OCI-LY1 (cell line): ENCODE results near the gene SH3BP4.

ENCODE experiments used
- H2AFZ ChIP-seq: fragments of 200-600 bp; sonication (generic), shearing (Covaris generic); 2 replicates; pipeline ENCODE4 v1.6.0; 2014; ENCODE audit warnings: antibody characterized with exemption, mild to moderate bottlenecking, low read length
- H3F3A ChIP-seq: fragments of 200-600 bp; sonication (generic), shearing (Covaris generic); 2 replicates; pipeline ENCODE4 v1.6.0; 2014; ENCODE audit warnings: mild to moderate bottlenecking, antibody characterized with exemption, low read length, moderate library complexity; ENCODE audit not compliant: insufficient read depth
- H3K27ac ChIP-seq: fragments of 200-600 bp; sonication (generic); 2 replicates; pipeline ENCODE4 v1.5.1; 2014; ENCODE audit warnings: low read length, mixed run types, mild to moderate bottlenecking, low read depth; ENCODE audit not compliant: poor library complexity, severe bottlenecking
- H3K27me3 ChIP-seq: fragments of 200-600 bp; sonication (generic); 2 replicates; pipeline ENCODE4 v1.6.0; 2014; ENCODE audit warnings: antibody characterized with exemption, mild to moderate bottlenecking, low read length, moderate library complexity; ENCODE audit not compliant: insufficient read depth
- H3K36me3 ChIP-seq: fragments of 200-600 bp; sonication (generic); 2 replicates; pipeline ENCODE4 v1.6.1; 2014; ENCODE audit warnings: mild to moderate bottlenecking, antibody characterized with exemption, low read length, moderate library complexity, mixed read lengths; ENCODE audit not compliant: insufficient read depth
- H3K4me1 ChIP-seq: fragments of 200-600 bp; sonication (generic); 2 replicates; pipeline ENCODE4 v1.5.1; 2014; ENCODE audit warnings: mild to moderate bottlenecking, low read length, moderate library complexity; ENCODE audit not compliant: insufficient read depth, severe bottlenecking
- H3K4me2 ChIP-seq: fragments of 200-600 bp; sonication (generic), shearing (Covaris generic); 2 replicates; pipeline ENCODE4 v1.6.1; 2014; ENCODE audit warnings: low read length
- H3K4me3 ChIP-seq: fragments of 200-600 bp; sonication (generic); 2 replicates; pipeline ENCODE4 v1.5.1; 2014; ENCODE audit warnings: low read length, low read depth, mild to moderate bottlenecking, mixed read lengths; ENCODE audit not compliant: poor library complexity, severe bottlenecking
- H3K79me2 ChIP-seq: fragments of 200-600 bp; shearing (Covaris generic); 2 replicates; pipeline ENCODE4 v1.6.1; 2016; ENCODE audit warnings: mixed run types, low read length, mixed read lengths; ENCODE audit not compliant: insufficient read depth
- H3K9ac ChIP-seq: fragments of 200-600 bp; sonication (generic), shearing (Covaris generic); 2 replicates; pipeline ENCODE4 v1.6.1; 2014; ENCODE audit warnings: mild to moderate bottlenecking, low read length, mixed read lengths
- H3K9me2 ChIP-seq: fragments of 200-600 bp; sonication (generic), shearing (Covaris generic); 2 replicates; pipeline ENCODE4 v1.6.1; 2014; ENCODE audit warnings: low read depth, mild to moderate bottlenecking, low read length, mixed read lengths
- H3K9me3 ChIP-seq: fragments of 200-600 bp; shearing (Covaris generic); 2 replicates; pipeline ENCODE4 v1.6.1; 2014; ENCODE audit warnings: low read length, mixed read lengths
- H4K20me1 ChIP-seq: fragments of 200-600 bp; sonication (generic), shearing (Covaris generic); 2 replicates; pipeline ENCODE4 v1.6.0; 2016; ENCODE audit warnings: mild to moderate bottlenecking, low read length; ENCODE audit not compliant: insufficient read depth
- CTCF ChIP-seq: fragments of 200-600 bp; sonication (generic), shearing (Covaris generic); IDR thresholded peaks from 2 replicates; pipeline ENCODE4 v1.5.1; 2017; ENCODE audit warnings: mild to moderate bottlenecking, antibody characterized with exemption, low read length, moderate library complexity, mixed read lengths
- EZH2 ChIP-seq: fragments of 200-600 bp; sonication (generic), shearing (Covaris generic); IDR thresholded peaks from 2 replicates; pipeline ENCODE4 v1.8.0; 2017; ENCODE audit warnings: borderline replicate concordance, mixed run types, mild to moderate bottlenecking, antibody characterized with exemption, low read length, moderate library complexity, mixed read lengths

SH3BP4 gene

GRCh38 chr2:235059161-235059560, 107.3 kb downstream of the SH3BP4 start:
- no peaks in the 10 kb centered on the region for H3K9me2 ChIP-seq
- no peaks in the 10 kb centered on the region for H3K36me3 ChIP-seq
- no peak for TF ChIP-seq EZH2
- no peak for TF ChIP-seq CTCF

GRCh38 chr2:235061656-235062055, 109.8 kb downstream of the SH3BP4 start:
- Histone ChIP-seq H3K36me3 (no peaks in the 10 kb centered on the region), H3K4me2 (no peak overlapping the region), H3K4me3 (no peak overlapping the region), H2AFZ (no peak overlapping the region), H3K27ac (no peak overlapping the region), H4K20me1 (no peaks in the 10 kb centered on the region), H3K9me3 (no peaks in the 10 kb centered on the region), H3K27me3 (no peaks in the 10 kb centered on the region; the same call in 1 of the 2 replicates), H3K4me1 (no peaks in the 10 kb centered on the region), H3K9ac (no peak overlapping the region), H3F3A (no peaks in the 10 kb centered on the region), H3K79me2 (no peaks in the 10 kb centered on the region), H3K9me2 (no peaks in the 10 kb centered on the region)
- TF ChIP-seq CTCF, result no peak
- no peak for TF ChIP-seq EZH2

More at GRCh38 chr2:235059161-235059560, 107.3 kb downstream of the SH3BP4 start:
- Histone ChIP-seq H3F3A (no peaks in the 10 kb centered on the region), H3K9ac (no peak overlapping the region), H4K20me1 (no peaks in the 10 kb centered on the region), H2AFZ (no peak overlapping the region), H3K9me3 (no peaks in the 10 kb centered on the region), H3K27me3 (no peaks in the 10 kb centered on the region; the same call in 1 of the 2 replicates), H3K4me1 (no peaks in the 10 kb centered on the region), H3K79me2 (no peaks in the 10 kb centered on the region), H3K4me3 (no peak overlapping the region), H3K4me2 (no peak overlapping the region), H3K27ac (no peak overlapping the region)

- H3F3A ChIP-seq, result no peaks in the 10 kb centered on the region
- H3K4me2 ChIP-seq, result no peak overlapping the region
- H3K9ac ChIP-seq, result no peak overlapping the region
- H4K20me1 ChIP-seq, result no peaks in the 10 kb centered on the region
- H2AFZ ChIP-seq, result no peak overlapping the region
- H3K79me2 ChIP-seq, result no peaks in the 10 kb centered on the region
- no peak overlapping the region for H3K4me3 ChIP-seq
- TF ChIP-seq CTCF (no peak), EZH2 (no peak)
- no peaks in the 10 kb centered on the region for H3K36me3 ChIP-seq
- no peaks in the 10 kb centered on the region for H3K9me2 ChIP-seq
- no peaks in the 10 kb centered on the region for H3K9me3 ChIP-seq
- no peaks in the 10 kb centered on the region; the same call in 1 of the 2 replicates for H3K27me3 ChIP-seq
- no peaks in the 10 kb centered on the region for H3K4me1 ChIP-seq
- no peak overlapping the region for H3K27ac ChIP-seq
These were observed 111.7 kb downstream of the SH3BP4 start for GRCh38 chr2:235063471-235063961.
